NCI-H2081 treated with DMSO at 0.1 percent for 48 hours (cell line): ENCODE measurements around the gene GLI2.

Source experiments
- DNase-seq: peaks from one replicate; lab custom pipeline; 2025; lab: John Stamatoyannopoulos, UW

The GLI2 gene

GRCh38 chr2:120738117-120738516 lies 2.4 kb downstream of the GLI2 start:
- DNase-seq: no peak

GRCh38 chr2:120738786-120739437 lies 3.2 kb downstream of the GLI2 start:
- no peak for DNase-seq

- DNase-seq: no peak
Measured at GRCh38 chr2:120739438-120740090, 3.9 kb downstream of the GLI2 start.

GRCh38 chr2:120740375-120740764 lies 4.7 kb downstream of the GLI2 start:
- no peak for DNase-seq

- no peak for DNase-seq
Measured at GRCh38 chr2:120740765-120741524, 5.3 kb downstream of the GLI2 start.

GRCh38 chr2:120741571-120742561 lies 6.2 kb downstream of the GLI2 start:
- DNase-seq: no peak

- no peak for DNase-seq
Measured at GRCh38 chr2:120743657-120744056, 8.0 kb downstream of the GLI2 start.

GRCh38 chr2:120744817-120745216 lies 9.1 kb downstream of the GLI2 start:
- DNase-seq: no peak

- DNase-seq: no peak
Measured at GRCh38 chr2:120745420-120746111, 9.9 kb downstream of the GLI2 start.

GRCh38 chr2:120746144-120746543 lies 10.5 kb downstream of the GLI2 start:
- DNase-seq: no peak

- DNase-seq: no peak
Measured at GRCh38 chr2:120747281-120747680, 11.6 kb downstream of the GLI2 start.

GRCh38 chr2:120747706-120748105 lies 12.0 kb downstream of the GLI2 start:
- DNase-seq: no peak

- no peak for DNase-seq
Measured at GRCh38 chr2:120748310-120748709, 12.6 kb downstream of the GLI2 start.

- no peak for DNase-seq
Measured at GRCh38 chr2:120748741-120749140, 13.1 kb downstream of the GLI2 start.

GRCh38 chr2:120749506-120750431 lies 14.1 kb downstream of the GLI2 start:
- DNase-seq: no peak

GRCh38 chr2:120750488-120751210 lies 15.0 kb downstream of the GLI2 start:
- DNase-seq: no peak

GRCh38 chr2:120751553-120751952 lies 15.9 kb downstream of the GLI2 start:
- DNase-seq: no peak

- no peak for DNase-seq
Measured at GRCh38 chr2:120754067-120754960, 18.6 kb downstream of the GLI2 start.
